ENCODE measurements around the gene ZNF148.
"Not testable (repeated sequence)": the region's sequence is repeated elsewhere in the genome, so short reads cannot be mapped to it uniquely, and the experiment has no call there.

Gene ZNF148

GRCh38 chr3:125367403-125368230, 7.5 kb downstream of the ZNF148 start:
- DNase-seq = no peak

- DNase-seq = no peak
Observed at GRCh38 chr3:125366132-125366531, 9.0 kb downstream of the ZNF148 start.

DNA sequence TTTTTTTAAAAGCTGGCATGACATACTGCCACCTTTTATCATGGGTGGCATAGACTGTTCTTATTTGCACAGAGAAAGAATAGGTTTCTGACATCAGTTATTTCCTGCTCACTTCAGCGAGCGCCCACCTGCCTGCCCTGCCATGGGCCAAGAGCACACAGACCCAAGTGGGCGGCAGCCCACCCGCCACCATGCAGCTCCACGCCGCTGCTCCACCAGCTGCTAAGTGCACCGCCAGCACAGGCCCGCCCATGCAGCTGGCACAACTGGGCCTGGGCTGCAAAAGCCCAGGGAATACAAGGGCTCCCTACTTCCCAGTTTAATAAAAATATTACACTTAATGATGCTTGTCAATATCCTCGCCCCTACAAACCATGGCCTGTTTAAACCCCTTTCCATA, 15.4 kb downstream of the ZNF148 start:
- no peak for DNase-seq

GRCh38 chr3:125358923-125359322, 16.2 kb downstream of the ZNF148 start:
- DNase-seq = no peak

- DNase-seq = no peak
Observed at GRCh38 chr3:125357837-125358236, 17.3 kb downstream of the ZNF148 start.

- DNase-seq = peak; percentile 73
Observed at GRCh38 chr3:125357032-125357658, 18.0 kb downstream of the ZNF148 start.

- DNase-seq = no peak
Observed at GRCh38 chr3:125356140-125357026, 18.7 kb downstream of the ZNF148 start.

GRCh38 chr3:125353659-125354058, 21.5 kb downstream of the ZNF148 start:
- DNase-seq = no peak

GRCh38 chr3:125353128-125353527, 22.0 kb downstream of the ZNF148 start:
- DNase-seq = no peak

DNA sequence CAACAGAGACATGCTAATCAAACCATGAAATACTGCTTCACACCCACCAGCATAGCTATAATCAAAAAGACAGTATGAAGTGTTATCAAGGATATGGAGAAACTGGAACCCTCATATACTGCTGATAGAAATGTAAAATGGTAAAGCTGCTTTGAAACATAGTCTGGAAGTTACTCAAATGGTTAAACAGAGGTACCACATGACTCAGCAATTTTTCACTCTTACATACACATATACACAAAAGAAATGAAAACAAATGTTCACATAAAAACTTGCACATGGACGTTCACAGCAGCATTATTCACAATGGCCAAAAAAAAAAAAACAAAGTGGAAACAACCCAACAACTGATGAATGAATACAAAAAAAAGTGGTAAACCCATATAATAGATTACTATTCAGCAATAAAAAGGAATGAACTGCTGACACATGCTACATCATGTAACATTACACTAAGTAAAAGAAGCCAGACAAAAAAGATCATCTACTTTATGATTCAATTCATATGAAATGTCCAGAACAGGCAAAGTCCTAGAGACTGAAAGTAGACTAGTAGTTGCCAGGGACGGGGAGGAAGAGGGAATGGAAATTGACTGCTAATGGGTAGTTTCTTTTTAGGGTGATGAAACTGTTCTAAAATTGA, 23.2 kb downstream of the ZNF148 start:
- DNase-seq = no peak

- no peak for DNase-seq
Observed at GRCh38 chr3:125351152-125351551, 24.0 kb downstream of the ZNF148 start.

GRCh38 chr3:125350597-125350996, 24.5 kb downstream of the ZNF148 start:
- DNase-seq = no peak

GRCh38 chr3:125349556-125350165, 25.5 kb downstream of the ZNF148 start:
- DNase-seq = no peak

GRCh38 chr3:125349055-125349454, 26.1 kb downstream of the ZNF148 start:
- DNase-seq = no peak

- DNase-seq = not testable (repeated sequence)
Observed at GRCh38 chr3:125343367-125343766, 31.8 kb downstream of the ZNF148 start.

- no peak for DNase-seq
Observed at GRCh38 chr3:125340121-125340520, 35.0 kb downstream of the ZNF148 start.

GRCh38 chr3:125337506-125337905, 37.6 kb downstream of the ZNF148 start:
- no peak for DNase-seq

DNA sequence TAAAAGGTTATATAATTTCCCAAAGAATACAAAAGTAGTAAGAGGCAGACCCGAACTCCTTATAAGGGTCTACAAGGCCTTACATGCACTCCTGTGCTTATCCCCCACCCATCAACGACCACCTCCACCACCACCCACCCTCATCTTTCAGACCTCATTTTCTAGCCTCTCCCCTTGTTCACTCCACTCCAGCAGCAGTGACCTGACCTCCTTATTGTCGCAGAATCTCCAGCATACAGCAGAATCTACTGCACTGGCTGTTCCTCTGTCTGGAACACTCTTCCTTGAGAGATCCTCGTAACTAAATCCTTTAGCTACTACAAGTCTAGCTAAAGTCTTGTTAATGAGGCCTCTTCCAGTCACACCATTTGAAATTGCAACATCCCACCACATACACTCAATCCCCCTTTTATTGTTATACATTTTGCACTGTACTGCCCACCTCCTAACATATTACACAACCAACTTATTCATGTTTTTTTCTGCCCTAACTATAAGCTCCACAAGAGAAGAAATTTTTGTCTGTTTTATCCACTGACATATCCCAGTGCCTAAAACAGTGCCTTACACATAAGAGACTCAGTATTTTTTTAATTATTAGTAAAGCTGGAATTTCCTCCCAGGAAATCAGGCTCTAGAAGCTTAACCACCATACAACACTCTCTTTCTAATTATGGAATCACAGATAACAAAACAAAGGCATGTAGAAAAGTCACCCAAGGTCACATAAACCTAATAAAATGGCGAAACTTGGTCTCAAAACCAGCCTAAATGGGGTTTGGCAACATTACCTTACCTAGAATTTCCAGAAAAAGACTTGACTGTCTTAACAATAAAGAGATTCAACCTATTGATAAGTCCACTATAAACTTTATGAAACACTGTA, 40.2 kb downstream of the ZNF148 start:
- DNase-seq = no peak

GRCh38 chr3:125332504-125332903, 42.6 kb downstream of the ZNF148 start:
- DNase-seq = no peak

- DNase-seq = no peak
Observed at GRCh38 chr3:125331243-125331642, 43.9 kb downstream of the ZNF148 start.

DNA sequence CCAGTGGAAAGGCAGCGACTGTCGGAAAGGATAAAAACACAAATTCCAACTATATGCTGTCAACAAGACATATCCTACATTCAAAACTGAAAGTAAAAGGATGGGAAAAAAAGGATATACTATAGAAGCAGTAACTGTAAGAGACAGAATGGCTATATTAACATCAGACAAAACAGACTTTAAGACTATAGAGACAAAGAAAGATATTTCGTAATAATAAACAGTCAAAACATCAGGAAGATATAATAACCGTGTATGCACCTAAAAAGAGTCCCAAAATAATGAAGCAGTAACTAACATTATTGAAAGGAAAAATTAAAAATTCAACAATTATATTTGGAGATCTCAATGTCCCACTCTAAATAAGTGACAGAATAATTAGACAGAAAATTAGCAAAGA, 48.2 kb downstream of the ZNF148 start:
- no peak for DNase-seq

Data from femur (tissue), 1 donor.